ENCODE data around the gene FKBP9.

Gene FKBP9

DNA sequence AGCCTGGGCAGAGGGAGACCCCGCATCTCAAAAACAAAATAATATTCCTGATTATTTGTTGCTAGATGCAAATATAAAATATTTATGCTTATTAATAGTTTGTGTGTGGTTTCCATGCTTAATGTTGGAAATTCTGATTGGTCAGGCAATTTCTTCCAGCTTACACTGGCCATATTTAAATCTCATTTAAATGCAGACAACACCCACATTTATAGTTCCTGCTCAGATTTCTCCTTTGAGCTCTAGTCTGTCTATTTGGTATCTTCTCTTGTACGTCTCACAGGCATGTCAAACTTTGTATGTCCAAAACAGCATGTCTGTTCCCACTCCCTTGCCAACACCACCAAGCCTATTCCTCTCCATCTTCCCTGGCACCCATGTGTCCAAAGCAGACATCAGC lies 52.5 kb downstream of the FKBP9 start:
- no peak for DNase-seq

- no peak for DNase-seq
Observed at GRCh38 chr7:33012364-33012763, 55.1 kb downstream of the FKBP9 start.

DNA sequence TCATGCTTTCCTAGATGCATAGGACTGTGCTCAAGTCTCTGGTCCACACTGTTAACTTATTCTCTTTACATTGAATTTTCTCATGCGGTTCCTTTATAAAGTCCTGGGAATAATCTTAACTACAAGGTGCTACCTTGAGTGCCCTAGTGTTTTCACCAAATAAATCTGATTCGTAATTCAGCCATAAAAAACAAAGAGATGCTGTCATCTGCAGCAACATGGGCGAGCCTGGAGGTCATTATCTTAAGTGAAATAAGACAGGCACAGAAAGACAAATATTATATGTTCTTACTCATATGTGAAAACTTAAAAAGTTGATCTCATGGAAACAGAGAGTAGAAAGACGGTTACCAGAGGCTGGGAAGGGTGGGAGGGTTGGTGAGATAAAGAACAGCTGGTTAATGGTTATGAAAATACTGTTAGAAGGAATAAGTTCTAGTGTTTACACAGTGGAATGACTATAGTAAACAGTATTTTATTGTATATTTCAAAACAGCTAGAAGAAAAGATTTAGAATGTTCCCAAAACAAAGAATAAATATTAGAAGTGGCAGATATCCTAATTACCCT lies 67.0 kb downstream of the FKBP9 start:
- no peak for DNase-seq

- no peak for DNase-seq
Observed at GRCh38 chr7:33035776-33036175, 78.5 kb downstream of the FKBP9 start.

- no peak for DNase-seq
Observed at GRCh38 chr7:33038639-33039038, 81.4 kb downstream of the FKBP9 start.

- no peak for DNase-seq
Observed at GRCh38 chr7:33039257-33039902, 82.1 kb downstream of the FKBP9 start.

DNA sequence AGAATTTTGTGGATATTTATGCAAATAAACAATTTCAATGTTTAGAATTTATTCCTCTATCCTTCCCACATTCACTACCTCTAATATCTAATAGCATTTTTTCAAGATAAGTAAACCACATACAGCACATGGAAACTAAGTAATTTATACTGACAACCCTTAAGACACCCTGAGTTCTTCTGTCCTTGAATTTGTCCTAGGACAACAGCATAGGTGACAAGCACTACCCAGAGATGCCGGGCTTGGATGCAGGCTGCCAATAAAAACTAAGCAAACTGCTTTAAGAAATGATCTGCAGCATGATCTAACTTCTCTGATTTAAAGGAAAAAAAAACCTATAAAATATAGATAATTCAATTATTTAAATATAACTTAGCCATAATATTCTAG lies 82.7 kb downstream of the FKBP9 start:
- DNase-seq: no peak

- no peak for DNase-seq
Observed at GRCh38 chr7:33040803-33041516, 83.7 kb downstream of the FKBP9 start.

- no peak for DNase-seq
Observed at GRCh38 chr7:33041631-33042428, 84.6 kb downstream of the FKBP9 start.

- DNase-seq: no peak
Observed at GRCh38 chr7:33043501-33044400, 86.5 kb downstream of the FKBP9 start.

DNA sequence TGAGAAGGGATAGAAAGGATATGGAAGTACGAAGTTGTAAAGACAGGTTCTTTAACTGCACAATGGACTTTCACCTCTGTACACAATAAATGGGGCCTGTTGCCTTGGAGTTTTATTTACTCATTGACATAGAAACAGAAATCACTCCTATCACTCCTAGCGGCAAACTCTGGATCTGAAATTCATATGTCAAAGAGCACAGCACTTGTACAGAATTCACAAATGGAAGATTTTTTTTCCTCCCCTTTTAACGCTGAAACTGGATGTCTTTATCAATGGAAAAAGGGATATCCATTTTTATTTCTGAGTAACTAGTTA lies 87.1 kb downstream of the FKBP9 start:
- peak in 1 of 2 experiments; percentile 57 for DNase-seq

GRCh38 chr7:33044986-33045385 lies 87.7 kb downstream of the FKBP9 start:
- no peak for DNase-seq

GRCh38 chr7:33048257-33048656 lies 91.0 kb downstream of the FKBP9 start:
- DNase-seq: no peak

DNA sequence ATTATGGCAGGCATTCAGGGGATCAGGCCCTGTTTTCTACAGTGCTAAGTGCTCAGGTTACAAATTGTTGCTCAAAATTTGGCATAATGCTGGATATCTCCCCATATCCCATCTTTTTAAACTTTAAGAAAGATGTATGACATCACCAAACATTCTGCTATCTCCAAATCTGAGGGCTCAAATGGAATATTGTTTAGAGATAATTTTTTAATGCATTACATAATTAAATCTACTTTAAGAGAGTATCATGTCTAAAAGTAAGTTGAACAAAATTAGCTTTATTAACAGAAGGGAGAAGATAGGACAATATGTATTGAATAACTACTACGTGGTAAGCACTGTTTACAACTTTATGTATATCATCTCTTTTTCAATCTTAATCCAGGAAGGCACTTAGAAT lies 91.5 kb downstream of the FKBP9 start:
- no peak for DNase-seq

DNA sequence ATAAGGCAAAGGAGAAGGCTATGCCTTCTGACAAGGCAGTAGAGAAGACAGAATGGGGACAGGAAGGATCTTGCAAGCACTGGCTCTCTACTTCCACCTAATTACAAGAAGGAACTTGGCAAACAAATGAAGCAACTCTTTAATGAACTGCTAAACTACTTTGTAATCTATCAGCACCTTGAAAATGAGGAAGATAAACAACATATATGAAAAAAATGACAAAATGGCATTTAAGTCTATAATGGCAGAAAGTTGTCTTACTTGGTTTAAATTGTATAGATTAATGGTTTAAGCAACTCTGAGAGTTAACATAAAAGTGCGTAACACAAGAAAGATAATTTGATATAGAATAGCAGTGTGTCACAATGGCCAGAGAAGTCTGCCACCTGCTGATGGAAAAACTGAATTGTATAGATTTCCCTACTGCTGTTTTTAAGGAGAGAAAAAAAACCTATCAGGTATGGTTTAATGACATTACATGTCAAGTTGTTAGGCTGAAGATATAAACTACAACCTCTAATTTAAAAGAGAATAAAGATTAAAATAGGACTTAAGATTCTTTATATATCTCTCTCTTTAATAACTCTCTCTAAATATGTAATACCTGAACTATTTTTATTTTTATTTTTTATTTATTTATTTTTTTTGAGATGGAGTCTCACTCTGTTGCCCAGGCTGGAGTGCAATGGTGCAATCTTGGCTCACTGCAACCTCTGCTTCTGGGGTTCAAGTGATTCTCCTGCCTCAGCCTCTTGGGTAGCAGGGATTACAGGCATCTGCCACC lies 93.5 kb downstream of the FKBP9 start:
- DNase-seq: peak; percentile 35 to 54

GRCh38 chr7:33053721-33054120 lies 96.5 kb downstream of the FKBP9 start:
- DNase-seq: no peak

DNA sequence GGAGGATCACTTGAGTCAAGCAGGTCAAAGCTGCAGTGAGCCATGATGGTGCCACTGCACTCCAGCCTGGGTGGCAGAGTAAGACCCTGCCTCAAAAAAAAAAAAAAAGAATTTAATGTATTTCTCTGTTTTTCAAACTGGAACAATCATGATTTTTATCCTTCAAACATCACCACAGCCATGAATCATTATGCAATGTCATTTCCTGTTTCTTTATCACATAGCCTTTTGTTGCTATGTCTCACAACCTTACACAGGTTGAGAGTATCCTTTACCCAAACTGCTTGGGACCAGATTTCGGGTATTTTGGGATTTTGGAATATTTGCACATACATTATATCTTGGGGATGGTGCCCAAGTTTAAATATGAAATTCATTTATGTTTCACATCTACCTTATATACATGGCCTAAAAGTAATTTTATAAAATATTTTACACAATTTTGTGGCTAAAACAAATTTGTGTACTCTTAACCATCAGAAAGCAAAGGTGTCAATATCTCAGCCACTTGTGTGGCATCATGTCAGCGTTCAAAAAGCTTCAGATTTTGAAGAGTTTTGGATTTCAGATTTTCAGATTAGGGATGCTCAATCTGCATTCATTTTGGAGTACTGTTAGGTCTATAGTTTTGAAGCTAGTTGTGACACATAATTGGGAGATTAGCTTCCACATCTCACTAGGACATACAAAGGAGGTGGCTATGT lies 97.2 kb downstream of the FKBP9 start:
- DNase-seq: no peak

- DNase-seq: no peak
Observed at GRCh38 chr7:33055158-33055557, 97.9 kb downstream of the FKBP9 start.

All from NCI-H2081 (cell line).